Fibroblast of lung (primary cell): ENCODE results near the gene SLC6A13. TPM values are rescaled to one million over a fixed set of nuclear protein-coding genes. Genes with fewer than 3 reads are reported as not detected.

Source experiments
- DNase-seq, 2 donors: peaks; one replicate each; pipeline versions ENCODE4 v3.0.0 to v3.0.0-alpha.2; 2010; ENCODE audit warnings: low read depth in 2 of 2
- H2AFZ ChIP-seq: 2 replicates; pipeline ENCODE4 v1.5.1; 2012; ENCODE audit warnings: low read length, control low read depth, inconsistent platforms
- H3K27ac ChIP-seq: 2 replicates; pipeline ENCODE4 v1.5.1; 2011; ENCODE audit warnings: low read length, control low read depth; ENCODE audit not compliant: insufficient read depth
- H3K27me3 ChIP-seq: 2 replicates; pipeline ENCODE4 v1.5.1; 2011; ENCODE audit warnings: mild to moderate bottlenecking, low read length; ENCODE audit not compliant: control insufficient read depth, insufficient read depth
- H3K36me3 ChIP-seq: 2 replicates; pipeline ENCODE4 v1.5.1; 2011; ENCODE audit warnings: low read length; ENCODE audit not compliant: control insufficient read depth, insufficient read depth
- H3K4me1 ChIP-seq: 2 replicates; pipeline ENCODE4 v1.5.1; 2011; ENCODE audit warnings: low read length; ENCODE audit not compliant: control insufficient read depth, insufficient read depth; ENCODE audit errors: extremely low read depth
- H3K4me2 ChIP-seq: 2 replicates; pipeline ENCODE4 v1.5.1; 2011; ENCODE audit warnings: low read length, control low read depth; ENCODE audit not compliant: insufficient read depth; ENCODE audit errors: extremely low read depth
- H3K4me3 ChIP-seq, 4 experiments: fragments of 200-600 bp in 1 of 4; sonication (generic) in 1 of 4; replicated peaks in 1 of 4; 2 replicates each; pipeline ENCODE4 v1.5.1; 2011 to 2016; ENCODE audit warnings: low read length in 4 of 4, low read depth in 3 of 4, mild to moderate bottlenecking in 3 of 4, control low read depth in 2 of 4, inconsistent platforms in 1 of 4, mixed read lengths in 1 of 4; ENCODE audit not compliant: insufficient read depth in 1 of 4; ENCODE audit errors: control extremely low read depth in 1 of 4
- H3K79me2 ChIP-seq: 2 replicates; pipeline ENCODE4 v1.5.1; 2012; ENCODE audit warnings: mild to moderate bottlenecking, low read length, inconsistent platforms; ENCODE audit not compliant: control insufficient read depth, insufficient read depth
- H3K9ac ChIP-seq: 2 replicates; pipeline ENCODE4 v1.5.1; 2011; ENCODE audit warnings: mild to moderate bottlenecking, low read length, control low read depth; ENCODE audit not compliant: insufficient read depth
- H3K9me3 ChIP-seq: 2 replicates; pipeline ENCODE4 v1.5.1; 2012; ENCODE audit warnings: low read depth, low read length; ENCODE audit not compliant: control insufficient read depth, insufficient read depth
- H4K20me1 ChIP-seq: 2 replicates; pipeline ENCODE4 v1.5.1; 2011; ENCODE audit warnings: low read length; ENCODE audit not compliant: control insufficient read depth, insufficient read depth; ENCODE audit errors: extremely low read depth
- CTCF ChIP-seq, 2 donors: IDR thresholded peaks in 1 of 2; conservative IDR thresholded peaks in 1 of 2; 1 replicate in 1 of 2; 2 replicates in 1 of 2; pipeline ENCODE4 v1.5.1; 2011 to 2012; ENCODE audit warnings: low read length in 2 of 2, control low read depth in 1 of 2, inconsistent platforms in 1 of 2, low read depth in 1 of 2, mild to moderate bottlenecking in 1 of 2
- EZH2 ChIP-seq: IDR thresholded peaks from 2 replicates; pipeline ENCODE4 v1.5.1; 2012; ENCODE audit warnings: low read length, control low read depth, mild to moderate bottlenecking; ENCODE audit errors: missing control alignments
- polyA plus RNA-seq, 2 donors: library from polyadenylated mRNA; depleted of rRNA in 1 of 2; stranded (reverse) in 1 of 2; unstranded in 1 of 2; fragments of >200 nt; gene quantifications; 2 replicates each; pipeline ENCODE4 v1.2.1, GENCODE V29; 2011 to 2012; ENCODE audit warnings: missing spikeins in 1 of 2
- total RNA-seq: library from RNA; depleted of rRNA; stranded (reverse); fragments of >200 nt; gene quantifications from 2 replicates; pipeline ENCODE4 v1.2.1, GENCODE V29; 2014

SLC6A13 gene
- total and polyA plus RNA-seq, 2 donors (not counting 1 experiment from before 2014, with no cell fraction given): not detected

DNA sequence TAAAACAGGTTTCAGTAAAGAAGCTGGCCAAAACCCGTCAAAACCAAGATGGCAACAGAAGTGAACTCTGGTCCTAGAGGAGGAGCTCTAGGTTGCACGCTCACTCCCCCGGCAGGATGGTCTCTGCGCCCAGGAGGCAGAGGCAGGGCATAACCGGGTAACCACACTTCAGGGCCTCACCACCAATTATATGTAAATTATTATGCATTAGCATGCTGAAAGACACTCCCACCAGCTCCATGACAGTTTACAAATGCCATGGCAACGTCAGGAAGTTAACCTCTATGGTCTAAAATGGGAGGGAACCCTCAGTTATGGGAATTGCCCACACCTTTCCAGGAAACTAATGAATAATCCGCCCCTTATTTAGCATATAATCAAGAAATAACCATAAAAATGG lies 28.6 kb downstream of the SLC6A13 start:
- no peak for DNase-seq
- Histone ChIP-seq H2AFZ (no peak overlapping the region), H3K27ac (no peak overlapping the region), H3K4me1 (no peaks in the 10 kb centered on the region), H3K27me3 (peaks cover 11% of the 10 kb centered on the region), H3K4me2 (no peak overlapping the region), H3K9ac (no peak overlapping the region), H3K9me3 (no peaks in the 10 kb centered on the region), H3K4me3 (no peak overlapping the region), H3K36me3 (no peaks in the 10 kb centered on the region), H3K79me2 (no peaks in the 10 kb centered on the region), H4K20me1 (no peaks in the 10 kb centered on the region)
- TF ChIP-seq CTCF (conservative IDR thresholded peaks at IDR 0.05 in 1 of 2, IDR thresholded peaks at IDR 0.05 in 1 of 2; ENCODE audit: low read depth in 1 of 2, low read length in 2 of 2) (no peak), EZH2 (no peak)

DNA sequence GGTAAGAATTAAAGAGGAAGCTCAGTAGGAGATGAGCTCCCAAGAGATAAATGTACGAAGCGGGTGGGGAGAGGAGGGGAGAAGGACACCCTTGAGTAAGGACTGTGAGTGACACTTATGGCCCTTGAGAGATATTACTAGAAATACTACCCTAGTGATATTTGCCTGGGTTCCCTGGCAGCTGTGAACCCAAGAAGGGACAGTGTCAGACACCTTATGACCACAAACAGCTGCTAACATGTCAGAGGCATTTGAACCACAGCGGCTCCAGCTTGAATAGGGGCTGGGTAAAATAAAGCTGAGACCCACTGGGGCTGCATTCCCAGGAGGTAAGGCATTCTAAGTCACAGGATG lies 29.0 kb downstream of the SLC6A13 start:
- Histone ChIP-seq H3K4me3 (no peak overlapping the region), H2AFZ (no peak overlapping the region), H3K27ac (no peak overlapping the region), H3K4me2 (no peak overlapping the region), H3K4me1 (no peaks in the 10 kb centered on the region), H3K36me3 (no peaks in the 10 kb centered on the region), H3K79me2 (no peaks in the 10 kb centered on the region), H3K27me3 (peaks cover 13% of the 10 kb centered on the region), H3K9ac (no peak overlapping the region), H3K9me3 (no peaks in the 10 kb centered on the region), H4K20me1 (no peaks in the 10 kb centered on the region)
- DNase-seq: no peak
- TF ChIP-seq CTCF (conservative IDR thresholded peaks at IDR 0.05 in 1 of 2, IDR thresholded peaks at IDR 0.05 in 1 of 2; ENCODE audit: low read depth in 1 of 2, low read length in 2 of 2) (no peak), EZH2 (no peak)

- H3K9me3 ChIP-seq: no peaks in the 10 kb centered on the region
- no peaks in the 10 kb centered on the region for H3K4me1 ChIP-seq
- H4K20me1 ChIP-seq: no peaks in the 10 kb centered on the region
- no peak overlapping the region for H3K27ac ChIP-seq
- H3K9ac ChIP-seq: no peak overlapping the region
- H2AFZ ChIP-seq: no peak overlapping the region
- no peaks in the 10 kb centered on the region for H3K36me3 ChIP-seq
- no peak overlapping the region for H3K4me2 ChIP-seq
- no peak overlapping the region for H3K4me3 ChIP-seq
- no peak for DNase-seq
- H3K79me2 ChIP-seq: no peaks in the 10 kb centered on the region
- H3K27me3 ChIP-seq: peaks cover 14% of the 10 kb centered on the region
- TF ChIP-seq EZH2 (no peak), CTCF (conservative IDR thresholded peaks at IDR 0.05 in 1 of 2, IDR thresholded peaks at IDR 0.05 in 1 of 2; ENCODE audit: low read depth in 1 of 2, low read length in 2 of 2) (no peak)
Observed at GRCh38 chr12:232731-233614, 29.7 kb downstream of the SLC6A13 start.
